Brain microvascular endothelial cell (primary cell): ENCODE data around the gene CDHR4.
"Not testable (repeated sequence)": the region's sequence is repeated elsewhere in the genome, so short reads cannot be mapped to it uniquely, and the experiment has no call there.

Experiments
- DNase-seq: peaks from one replicate; pipeline ENCODE4 v3.0.0-alpha.2; 2020
- H3K27ac ChIP-seq: fragments of 250-450 bp; sonication (Bioruptor Pico); 2 replicates; pipeline ENCODE4 v1.5.1; 2020; ENCODE audit warnings: mild to moderate bottlenecking, moderate library complexity
- H3K27me3 ChIP-seq: fragments of 250-450 bp; sonication (Bioruptor Pico); replicated peaks from 2 replicates; pipeline ENCODE4 v1.5.1; 2020; ENCODE audit warnings: mild to moderate bottlenecking
- H3K36me3 ChIP-seq: fragments of 250-450 bp; sonication (Bioruptor Pico); replicated peaks from 2 replicates; pipeline ENCODE4 v1.5.1; 2020; ENCODE audit warnings: mild to moderate bottlenecking
- H3K4me3 ChIP-seq: 2 replicates; pipeline ENCODE4 v1.5.1; 2011; ENCODE audit warnings: low read depth, mild to moderate bottlenecking, control low read depth, low read length, moderate library complexity
- in situ Hi-C: cut with HindIII; loops from 2 replicates; pipeline ENCODE4 v1.10.0; 2017; ENCODE audit warnings: low sequenced_read_pairs, low pct_ligation_motif_present
- TF ChIP-seq, protein P1 (sequence below): IDR thresholded peaks from 2 replicates; pipeline ENCODE4 v1.5.1; 2011; ENCODE audit warnings: low read depth, mild to moderate bottlenecking, moderate library complexity, low read length, control low read depth, inconsistent platforms; ENCODE audit errors: missing control alignments

The CDHR4 gene

DNA sequence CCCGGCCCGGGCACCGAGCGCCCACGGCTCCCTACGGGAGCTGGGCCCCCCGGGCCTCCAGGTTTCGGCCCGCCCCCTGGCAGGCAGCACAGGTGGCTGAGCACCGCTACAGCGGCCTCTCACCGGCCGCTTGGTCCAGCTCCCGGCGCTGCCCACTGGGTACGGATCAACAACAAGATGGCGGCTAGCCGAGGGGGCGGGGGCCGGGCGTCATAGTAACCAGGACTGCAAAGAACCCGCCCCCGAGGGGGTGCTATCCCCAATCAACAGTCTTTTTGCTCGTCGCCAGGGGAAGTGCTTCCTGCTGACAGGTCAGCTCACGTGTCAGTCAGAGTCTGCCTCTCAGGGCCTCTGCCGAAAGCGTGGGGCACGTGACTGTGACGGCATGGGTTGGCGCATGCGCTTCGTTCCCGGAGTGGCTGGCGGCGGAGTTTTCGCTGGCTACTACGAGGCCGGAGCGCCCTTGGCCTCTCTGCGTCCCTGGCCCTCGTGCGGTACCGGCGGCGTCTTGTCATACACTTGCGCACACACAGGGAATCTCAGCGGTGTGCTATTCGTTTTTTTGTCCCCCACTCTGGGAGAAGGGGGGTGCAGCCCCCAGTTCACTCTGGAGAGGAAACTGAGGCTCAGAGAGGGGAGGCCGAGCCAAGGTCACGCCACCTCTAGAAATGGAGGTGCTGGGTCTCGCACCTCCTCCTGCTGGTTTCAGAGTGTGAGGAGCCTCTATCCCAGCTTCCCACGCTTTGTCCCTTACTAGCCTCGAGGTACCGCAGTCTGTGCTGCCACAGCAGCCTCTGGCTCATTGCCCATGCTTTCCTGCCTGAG is 13.1 kb downstream of the CDHR4 start, which contains the start of gene IP6K1:
TSS of gene IP6K1 (minus strand) at position 186 of the 825 bp plus-strand sequence. CDS start 38,502 bp downstream, outside the sequence.
- Histone ChIP-seq H3K27ac (peak within 1 kb of the TSS; percentile 84), H3K27me3 (no peaks in the 10 kb centered on the region), H3K36me3 (peaks cover 7% of the 10 kb centered on the region), H3K4me3 (peak within 1 kb of the TSS; percentile 85)
- in situ Hi-C loops = no loop called here
- TF ChIP-seq, protein P1, sequence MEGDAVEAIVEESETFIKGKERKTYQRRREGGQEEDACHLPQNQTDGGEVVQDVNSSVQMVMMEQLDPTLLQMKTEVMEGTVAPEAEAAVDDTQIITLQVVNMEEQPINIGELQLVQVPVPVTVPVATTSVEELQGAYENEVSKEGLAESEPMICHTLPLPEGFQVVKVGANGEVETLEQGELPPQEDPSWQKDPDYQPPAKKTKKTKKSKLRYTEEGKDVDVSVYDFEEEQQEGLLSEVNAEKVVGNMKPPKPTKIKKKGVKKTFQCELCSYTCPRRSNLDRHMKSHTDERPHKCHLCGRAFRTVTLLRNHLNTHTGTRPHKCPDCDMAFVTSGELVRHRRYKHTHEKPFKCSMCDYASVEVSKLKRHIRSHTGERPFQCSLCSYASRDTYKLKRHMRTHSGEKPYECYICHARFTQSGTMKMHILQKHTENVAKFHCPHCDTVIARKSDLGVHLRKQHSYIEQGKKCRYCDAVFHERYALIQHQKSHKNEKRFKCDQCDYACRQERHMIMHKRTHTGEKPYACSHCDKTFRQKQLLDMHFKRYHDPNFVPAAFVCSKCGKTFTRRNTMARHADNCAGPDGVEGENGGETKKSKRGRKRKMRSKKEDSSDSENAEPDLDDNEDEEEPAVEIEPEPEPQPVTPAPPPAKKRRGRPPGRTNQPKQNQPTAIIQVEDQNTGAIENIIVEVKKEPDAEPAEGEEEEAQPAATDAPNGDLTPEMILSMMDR = no peak
- peak; percentile 100 for DNase-seq

DNA sequence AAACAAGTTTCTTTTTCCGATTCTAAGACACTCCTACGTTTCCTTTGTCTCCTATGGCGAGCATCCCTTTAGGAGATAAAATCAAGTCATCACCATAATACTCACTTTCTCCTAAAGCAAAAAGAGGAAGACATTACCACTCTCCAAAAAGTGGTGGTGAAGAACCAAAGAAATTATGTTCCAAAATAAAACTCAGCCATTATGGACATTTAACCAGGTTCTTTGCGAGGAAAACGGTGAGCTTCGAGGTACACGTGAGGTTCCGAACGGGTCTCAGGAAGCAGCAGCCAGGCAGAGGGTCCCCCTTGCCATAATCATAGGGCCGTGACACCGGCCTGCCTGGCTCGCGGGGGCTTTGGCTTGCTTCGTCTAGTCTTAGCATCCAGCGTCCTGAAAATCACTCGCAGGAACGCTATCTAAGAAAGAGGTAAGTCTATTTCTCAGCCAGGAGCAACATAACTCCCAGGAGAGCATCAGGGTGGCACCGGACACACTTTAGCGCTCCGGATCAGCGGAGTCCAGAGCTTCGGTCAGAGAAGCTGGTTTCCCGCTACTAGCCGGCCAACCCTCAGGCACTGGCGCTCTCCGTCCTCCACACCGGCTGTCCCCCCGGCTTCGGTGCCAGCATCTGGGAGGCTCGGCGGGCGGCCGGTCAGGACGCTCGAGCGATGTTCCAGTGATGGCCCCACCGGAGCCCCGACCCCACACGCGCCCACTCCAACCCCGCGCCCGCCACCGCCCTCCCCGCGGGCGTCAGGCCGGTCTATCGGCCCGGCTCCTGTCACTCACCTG is 13.9 kb downstream of the CDHR4 start:
- Histone ChIP-seq H3K27me3 (no peaks in the 10 kb centered on the region), H3K36me3 (peaks cover 10% of the 10 kb centered on the region), H3K4me3 (peak overlapping the region; percentile 85), H3K27ac (peak overlapping the region; percentile 84)
- no peak for DNase-seq
- in situ Hi-C loops = no loop called here
- TF ChIP-seq, protein P1 = no peak

GRCh38 chr3:49782277-49782676 is 17.4 kb downstream of the CDHR4 start:
- H3K4me3 ChIP-seq, H3K27me3 ChIP-seq, H3K27ac ChIP-seq, DNase-seq, in situ Hi-C loops: not testable (repeated sequence)
- H3K36me3 ChIP-seq = peaks cover 10% of the 10 kb centered on the region

DNA sequence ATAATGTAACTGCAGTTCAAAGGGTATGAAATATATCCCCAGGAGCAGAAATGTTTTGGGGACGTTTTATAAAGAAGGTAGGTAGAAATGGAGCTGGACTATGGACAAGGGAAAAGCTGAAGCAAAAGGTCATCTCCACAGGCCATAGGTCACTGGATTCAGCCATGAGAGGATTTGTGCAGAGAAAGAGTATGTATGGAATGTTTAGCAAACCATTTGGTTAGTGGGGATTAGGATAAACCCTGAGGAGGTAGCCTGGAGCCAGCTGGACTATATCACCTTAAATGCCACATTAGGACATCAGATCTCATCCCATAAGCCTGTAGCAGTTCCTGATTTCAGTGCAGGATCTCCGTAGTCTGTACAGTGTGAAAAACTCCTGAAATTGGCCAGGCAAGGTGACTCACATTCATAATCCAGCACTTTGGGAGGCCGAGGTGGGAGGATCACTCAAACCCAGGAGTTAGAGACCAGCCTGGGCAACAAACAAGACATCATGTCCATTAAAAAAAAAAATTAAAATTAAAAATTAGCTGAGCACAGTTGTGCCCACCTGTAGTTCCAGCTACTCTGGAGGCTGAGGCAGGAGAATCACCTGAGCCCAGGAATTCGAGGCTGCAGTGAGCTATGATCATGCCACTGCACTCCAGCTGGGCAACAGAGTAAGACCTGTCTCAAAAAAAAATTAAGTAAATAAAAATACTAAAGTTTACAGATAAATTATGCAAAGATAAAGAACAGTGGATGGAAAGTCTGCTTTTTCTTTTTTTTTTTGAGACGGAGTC is 18.1 kb downstream of the CDHR4 start:
- Histone ChIP-seq H3K36me3 (peaks cover 10% of the 10 kb centered on the region), H3K27ac (no peak overlapping the region), H3K4me3 (no peak overlapping the region), H3K27me3 (no peaks in the 10 kb centered on the region)
- TF ChIP-seq, protein P1 = no peak
- DNase-seq = no peak
- in situ Hi-C loops = no loop called here

DNA sequence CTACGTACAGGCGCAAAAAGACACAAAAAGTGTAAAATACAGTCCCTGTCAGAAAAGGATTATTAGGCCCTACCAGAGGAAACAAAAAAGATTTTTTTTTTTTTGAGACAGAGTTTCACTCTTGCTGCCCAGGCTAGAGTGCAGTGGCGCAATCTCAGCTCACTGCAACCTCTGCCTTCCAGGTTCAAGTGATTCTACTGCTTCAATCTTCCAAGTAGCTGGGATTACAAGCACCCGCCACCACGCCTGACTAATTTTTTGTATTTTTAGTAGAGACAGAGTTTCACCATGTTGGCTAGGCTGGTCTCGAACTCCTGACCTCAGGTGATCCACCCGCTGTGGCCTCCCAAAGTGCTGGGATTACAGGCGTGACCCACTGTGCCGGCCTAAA is 18.7 kb downstream of the CDHR4 start:
- DNase-seq, H3K27ac ChIP-seq, in situ Hi-C loops, H3K27me3 ChIP-seq, H3K4me3 ChIP-seq: not testable (repeated sequence)
- H3K36me3 ChIP-seq = peaks cover 10% of the 10 kb centered on the region

- Histone ChIP-seq H3K27me3 (no peaks in the 10 kb centered on the region), H3K4me3 (no peak overlapping the region), H3K27ac (no peak overlapping the region), H3K36me3 (peaks cover 10% of the 10 kb centered on the region)
- DNase-seq = no peak
- in situ Hi-C loops = no loop called here
- TF ChIP-seq, protein P1 = no peak
Observed at GRCh38 chr3:49780080-49780974, 19.3 kb downstream of the CDHR4 start.
